Nucleus accumbens (tissue), 56 donors: ENCODE results near the gene TBC1D2B.
"Not testable (repeated sequence)": the region's sequence is repeated elsewhere in the genome, so short reads cannot be mapped to it uniquely, and the experiment has no call there.

Source experiments
- DNase-seq, 56 donors: peaks; one replicate each; lab custom pipeline; 2025; lab: John Stamatoyannopoulos, UW

TBC1D2B gene

DNA sequence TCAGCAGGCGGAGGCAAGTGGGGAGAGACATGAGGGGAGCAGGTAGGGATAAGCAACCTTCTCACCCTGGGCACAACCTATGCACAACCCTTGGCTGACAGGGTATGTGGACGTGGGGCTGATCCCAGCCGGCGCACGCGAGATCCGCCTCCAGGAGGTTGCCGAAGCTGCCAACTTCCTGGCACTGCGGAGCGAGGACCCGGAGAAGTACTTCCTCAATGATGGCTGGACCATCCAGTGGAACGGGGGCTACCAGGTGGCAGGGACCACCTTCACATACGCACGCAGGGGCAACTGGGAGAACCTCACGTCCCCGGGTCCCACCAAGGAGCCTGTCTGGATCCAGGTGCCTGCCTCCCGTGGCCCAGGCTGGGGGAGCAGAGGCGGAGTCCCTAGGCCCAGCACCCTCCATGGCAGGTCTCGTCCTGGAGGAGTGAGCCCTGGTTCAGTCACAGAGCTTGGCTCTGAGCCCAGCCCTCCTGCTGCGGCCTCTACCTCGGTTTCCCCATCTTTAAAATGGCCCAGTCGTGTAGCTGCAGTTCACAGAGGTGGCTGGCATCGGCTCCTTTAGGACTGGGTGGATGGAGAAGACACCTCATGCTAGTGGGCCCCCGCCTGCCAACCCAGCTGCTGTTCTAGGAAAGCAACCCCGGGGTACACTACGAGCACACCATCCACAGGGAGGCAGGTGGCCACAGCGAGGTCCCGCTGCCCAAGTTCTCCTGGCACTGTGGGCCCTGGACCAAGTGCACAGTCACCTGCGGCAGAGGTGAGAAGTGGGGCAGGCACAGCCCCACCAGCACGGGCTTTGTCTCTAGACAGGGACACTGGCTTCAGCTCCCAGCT lies 96.0 kb downstream of the TBC1D2B start:
- DNase-seq, result no peak

DNA sequence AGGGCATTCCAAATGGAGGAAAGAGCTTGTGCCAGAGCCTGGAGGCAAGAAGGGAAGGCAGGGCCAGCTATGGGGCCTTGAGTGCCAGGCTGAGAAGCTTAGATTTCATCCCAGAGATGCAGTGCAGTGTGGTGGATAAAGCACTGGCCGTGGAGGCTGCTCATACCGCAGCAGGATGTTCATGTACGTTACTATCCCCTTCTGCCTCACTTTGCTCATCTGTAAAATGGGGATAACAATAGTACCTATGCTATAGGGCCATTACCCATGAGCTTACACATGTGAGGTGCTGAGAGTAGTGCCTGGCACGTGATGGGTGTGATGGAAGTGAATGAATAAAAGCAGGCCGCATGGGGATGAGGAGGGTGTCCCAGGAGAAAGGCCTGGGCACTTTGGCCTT lies 96.8 kb downstream of the TBC1D2B start:
- not testable (repeated sequence) for DNase-seq

- DNase-seq, result no peak
Observed at GRCh38 chr15:77980098-77980497, 97.4 kb downstream of the TBC1D2B start.

DNA sequence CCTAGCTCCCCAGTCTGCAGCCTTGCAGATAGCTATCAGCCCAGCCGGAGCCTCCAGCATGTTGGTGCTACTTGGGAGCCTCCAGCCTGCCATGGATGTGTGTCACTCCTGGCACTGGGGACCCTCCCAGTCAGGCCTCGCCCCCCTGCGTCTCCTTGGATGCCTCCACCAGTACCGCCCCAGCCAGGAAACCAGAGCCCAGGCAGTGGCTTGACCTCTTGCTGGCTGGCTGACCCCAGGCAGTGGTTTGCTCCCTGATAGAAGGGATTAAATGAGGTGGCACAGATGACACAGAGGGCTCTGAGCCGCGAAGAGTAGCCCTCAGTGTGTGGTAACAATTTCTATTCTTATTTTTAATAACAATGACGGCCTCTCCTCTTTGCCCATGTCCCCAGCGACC lies 98.4 kb downstream of the TBC1D2B start:
- not testable (repeated sequence) for DNase-seq

DNA sequence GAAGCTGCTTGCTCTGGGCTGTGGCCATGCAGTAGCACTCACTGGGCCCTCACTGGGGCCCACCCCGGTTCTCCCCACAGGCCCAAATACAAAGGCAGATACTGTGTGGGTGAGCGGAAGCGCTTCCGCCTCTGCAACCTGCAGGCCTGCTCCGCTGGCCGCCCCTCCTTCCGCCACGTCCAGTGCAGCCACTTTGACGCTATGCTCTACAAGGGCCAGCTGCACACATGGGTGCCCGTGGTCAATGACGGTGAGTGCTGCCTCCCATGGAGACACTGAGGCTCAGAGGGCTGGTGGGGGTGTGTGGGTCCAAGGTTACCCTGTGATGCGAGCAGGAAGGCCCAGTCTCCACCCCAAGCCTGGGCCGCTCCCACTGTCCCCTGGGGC lies 98.8 kb downstream of the TBC1D2B start:
- not testable (repeated sequence) for DNase-seq

GRCh38 chr15:77977903-77978758 lies 99.4 kb downstream of the TBC1D2B start:
- DNase-seq, result not testable (repeated sequence)

DNA sequence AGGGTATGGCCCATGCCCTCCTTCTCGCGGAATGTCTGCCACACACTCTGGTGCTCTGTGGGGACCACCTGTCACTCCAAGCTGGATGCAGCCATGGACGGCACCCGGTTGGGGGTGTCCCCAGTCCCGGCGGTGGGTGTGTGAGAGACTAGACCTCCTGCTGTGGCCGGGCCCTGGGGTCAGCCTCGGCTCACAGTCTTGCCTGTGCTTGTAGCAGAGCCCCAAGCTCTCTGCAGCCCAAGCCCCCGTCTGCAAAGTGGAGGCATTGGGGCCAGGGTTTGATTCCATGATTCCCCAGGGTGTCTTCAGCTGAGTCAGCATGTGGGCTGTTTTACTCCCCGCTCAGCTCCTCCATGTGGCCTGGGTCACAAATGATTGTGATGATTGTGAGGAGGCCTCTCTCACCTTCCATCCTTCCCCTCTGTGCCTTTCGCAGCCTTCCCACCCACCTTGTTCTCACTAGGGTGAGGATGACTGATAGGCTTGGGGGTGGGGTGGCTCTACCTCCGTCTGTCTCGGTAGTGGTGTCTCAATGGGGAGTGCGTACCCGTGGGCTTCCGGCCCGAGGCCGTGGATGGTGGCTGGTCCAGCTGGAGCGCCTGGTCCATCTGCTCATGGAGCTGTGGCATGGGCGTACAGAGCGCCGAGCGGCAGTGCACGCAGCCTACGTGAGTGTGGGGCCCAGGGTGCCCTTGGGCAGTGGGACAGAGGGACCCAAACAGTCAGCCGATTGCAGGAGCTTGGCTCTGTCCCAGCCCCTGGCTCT lies 100.6 kb downstream of the TBC1D2B start:
- DNase-seq, result not testable (repeated sequence)

DNA sequence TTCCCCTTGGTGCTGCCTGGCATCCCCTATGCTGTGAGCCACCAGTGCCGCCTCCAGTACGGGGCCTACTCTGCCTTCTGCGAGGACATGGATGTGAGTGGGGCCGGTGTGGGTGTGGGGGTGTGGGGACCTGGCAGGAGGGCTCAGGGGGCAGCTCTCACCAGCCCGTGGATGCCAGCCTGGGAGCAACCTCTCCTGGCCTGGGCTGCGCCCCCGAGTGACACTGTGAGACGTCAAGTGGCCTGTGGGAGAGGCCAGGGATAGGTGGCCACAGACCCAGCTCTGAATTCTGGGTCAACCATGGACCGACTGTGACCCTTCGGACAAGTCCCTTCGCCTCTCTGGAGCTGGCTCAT lies 101.4 kb downstream of the TBC1D2B start:
- DNase-seq, result not testable (repeated sequence)

- DNase-seq, result no peak
Observed at GRCh38 chr15:77975332-77976094, 102.0 kb downstream of the TBC1D2B start.

GRCh38 chr15:77974416-77975331 lies 102.8 kb downstream of the TBC1D2B start:
- DNase-seq, result no peak

GRCh38 chr15:77974098-77974414 lies 103.5 kb downstream of the TBC1D2B start:
- DNase-seq, result peak in 35 of 56 donors; percentile 10 to 75 (median 38)

GRCh38 chr15:77973273-77974097 lies 104.0 kb downstream of the TBC1D2B start:
- DNase-seq, result not testable (repeated sequence)

DNA sequence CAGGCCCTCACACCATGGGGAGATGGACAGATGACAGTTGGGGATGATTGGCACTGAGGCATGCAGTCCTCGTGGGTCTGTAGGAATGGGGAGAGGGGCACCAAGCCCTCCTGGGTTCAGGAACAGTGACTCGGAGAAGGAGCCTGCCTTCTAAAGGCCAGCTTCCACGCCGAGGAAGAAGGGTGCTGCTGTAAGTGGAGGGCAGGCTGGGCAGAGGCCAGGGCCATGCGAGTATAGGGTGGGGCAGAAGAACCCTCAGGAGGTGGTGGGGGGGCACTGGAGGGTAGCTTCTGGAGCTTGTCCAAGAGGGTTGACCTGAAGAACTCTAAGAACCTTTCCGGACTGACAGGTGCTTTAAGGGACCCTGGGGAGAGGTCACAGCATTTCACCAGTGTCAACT lies 104.8 kb downstream of the TBC1D2B start:
- DNase-seq, result not testable (repeated sequence)

GRCh38 chr15:77971875-77972274 lies 105.6 kb downstream of the TBC1D2B start:
- not testable (repeated sequence) for DNase-seq

DNA sequence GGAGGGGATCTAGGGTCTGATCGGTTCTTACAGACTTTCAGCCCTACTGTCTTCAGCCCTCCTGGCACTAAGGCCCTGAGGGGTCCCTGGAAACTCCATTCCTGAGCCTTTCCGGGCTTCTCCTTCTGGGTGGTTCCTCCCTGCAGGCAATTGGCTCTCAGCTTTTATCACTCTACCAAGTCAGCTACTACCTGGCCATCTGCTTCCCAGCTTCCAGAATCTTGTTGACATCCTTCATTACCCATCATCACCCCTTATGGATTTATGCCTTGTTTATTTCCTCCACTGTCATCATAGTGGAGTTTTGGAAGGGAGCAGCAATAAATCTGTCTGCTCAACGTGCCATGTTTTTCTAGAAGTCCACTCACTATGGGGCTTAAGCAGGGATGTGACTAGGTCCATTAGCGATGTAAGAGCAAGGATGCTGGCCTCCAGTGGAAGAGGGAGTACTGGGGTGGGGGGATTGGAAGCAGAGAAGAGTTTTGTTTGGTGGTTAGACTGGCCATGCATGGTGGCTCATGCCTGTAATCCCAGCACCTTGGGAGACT lies 106.6 kb downstream of the TBC1D2B start:
- not testable (repeated sequence) for DNase-seq

GRCh38 chr15:77969055-77969454 lies 108.5 kb downstream of the TBC1D2B start:
- no peak for DNase-seq

DNA sequence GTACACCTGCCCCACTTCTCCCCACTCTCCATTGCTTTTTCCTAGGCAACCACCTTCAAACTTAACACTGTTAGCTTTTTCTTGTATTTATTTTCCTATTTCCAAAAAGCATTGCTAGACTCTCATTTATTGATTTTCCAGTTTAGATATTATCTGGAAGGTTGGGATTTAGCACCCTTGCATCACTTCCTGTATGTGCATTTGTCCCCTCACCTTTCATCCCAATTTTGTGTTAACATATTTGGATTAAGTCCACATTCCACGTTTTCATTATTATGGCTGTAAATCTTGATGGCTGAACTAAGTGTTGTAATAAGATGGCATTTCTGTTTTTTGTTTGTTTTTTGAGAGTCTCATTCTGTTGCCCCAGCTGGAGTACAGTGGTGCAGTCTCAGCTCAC lies 109.7 kb downstream of the TBC1D2B start:
- DNase-seq, result no peak

GRCh38 chr15:77967235-77967615 lies 110.3 kb downstream of the TBC1D2B start:
- DNase-seq, result not testable (repeated sequence)
